Hippocampal formation (tissue), 2 donors: ENCODE results near the gene TNFSF15.

Source experiments
- DNase-seq, 2 donors: peaks; one replicate each; lab custom pipeline; 2025; lab: John Stamatoyannopoulos, UW

TNFSF15 gene

DNA sequence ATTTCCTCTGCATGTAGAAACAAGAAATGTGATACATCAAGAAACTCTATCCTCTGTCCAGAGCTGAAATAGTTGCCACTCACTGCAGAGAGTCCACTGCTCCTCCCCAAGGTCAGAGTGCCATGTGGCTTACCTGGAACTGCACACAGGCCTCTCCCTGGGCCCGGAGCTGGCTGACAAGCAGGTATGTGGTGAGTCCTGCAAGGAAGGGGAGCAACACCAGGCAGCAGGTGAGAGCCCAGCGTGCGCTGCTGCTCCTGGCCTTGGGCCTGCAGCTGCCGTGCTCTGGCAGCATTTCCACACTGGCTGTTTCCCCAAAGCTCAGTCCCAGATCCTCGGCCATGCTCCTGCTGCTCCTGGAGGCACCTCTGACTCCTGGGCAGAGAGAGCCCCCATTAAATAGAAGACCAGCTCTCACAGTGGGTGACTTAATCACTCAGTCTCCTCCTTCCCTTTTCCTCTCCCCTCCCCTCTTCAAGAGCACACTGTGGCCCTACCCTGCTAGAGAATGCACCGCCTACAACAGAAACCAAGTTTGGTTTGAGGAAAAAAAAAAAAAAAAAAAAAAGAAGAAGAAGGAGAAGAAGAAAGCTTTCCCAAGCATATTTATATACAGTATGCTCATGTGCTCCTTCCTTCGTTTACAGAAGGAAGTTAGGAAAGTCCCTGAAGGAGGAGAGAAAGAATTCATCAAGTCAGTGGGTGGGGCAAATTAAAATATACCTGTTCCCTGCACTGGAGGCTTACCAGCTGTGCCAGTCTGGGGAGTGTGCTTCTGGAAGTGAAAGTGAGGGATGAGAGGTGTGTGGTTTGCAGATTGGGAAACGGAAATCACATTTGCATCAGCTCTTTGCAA lies at the start of gene TNFSF15:
Gene TNFSF15, minus strand, starts transcription at position 370 of the 856 bp plus-strand sequence. Its CDS starts 27 bp downstream, at position 343.
- no peak for DNase-seq

DNA sequence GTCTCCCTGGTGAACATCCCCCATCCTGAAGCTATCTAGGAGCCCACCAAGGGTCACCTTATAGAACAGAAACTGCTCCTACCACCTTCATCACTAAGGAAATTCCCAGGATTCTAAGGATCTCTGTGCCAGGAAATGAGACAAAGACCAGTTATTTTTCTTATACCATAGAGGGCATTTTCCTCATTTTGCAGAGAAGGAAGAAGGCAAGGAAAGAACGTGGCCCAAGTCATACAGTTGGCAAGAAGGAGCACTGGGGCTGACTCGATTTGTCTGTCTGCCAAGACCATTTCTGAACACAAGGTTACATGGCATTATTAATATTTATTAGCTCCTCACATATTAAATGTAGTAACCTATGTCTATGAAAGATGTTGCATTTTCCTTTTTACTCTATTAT lies 49.6 kb upstream of the TNFSF15 start:
- DNase-seq: no peak

DNA sequence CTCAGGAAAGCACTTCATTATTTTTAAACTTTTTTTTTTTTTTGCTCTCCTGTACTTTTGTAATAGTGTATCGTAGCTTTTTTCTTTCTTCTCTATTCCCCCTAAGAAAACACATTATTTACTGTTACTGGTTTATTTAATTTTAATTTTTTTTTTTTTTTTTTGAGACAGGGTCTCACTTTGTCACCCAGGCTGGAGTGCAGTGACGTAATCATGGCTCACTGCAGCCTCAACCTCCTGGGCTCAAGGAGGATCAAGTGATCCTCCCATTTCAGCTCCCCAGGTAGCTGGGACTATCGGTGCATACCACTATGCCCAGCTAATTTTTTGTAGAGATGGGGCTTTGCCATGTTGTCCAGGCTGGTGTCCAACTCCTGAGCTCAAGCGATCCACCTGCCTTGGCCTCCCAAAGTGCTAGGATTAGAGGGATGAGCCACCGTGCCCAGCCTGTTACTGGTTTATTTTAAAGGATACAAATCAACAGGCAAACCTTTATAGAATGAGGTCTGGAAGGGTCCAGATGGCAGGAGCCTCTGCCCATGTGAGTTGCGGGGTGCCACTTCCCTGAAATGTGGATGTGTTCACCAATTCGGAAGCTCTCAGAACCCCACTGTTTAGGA lies 49.0 kb upstream of the TNFSF15 start:
- no peak for DNase-seq

DNA sequence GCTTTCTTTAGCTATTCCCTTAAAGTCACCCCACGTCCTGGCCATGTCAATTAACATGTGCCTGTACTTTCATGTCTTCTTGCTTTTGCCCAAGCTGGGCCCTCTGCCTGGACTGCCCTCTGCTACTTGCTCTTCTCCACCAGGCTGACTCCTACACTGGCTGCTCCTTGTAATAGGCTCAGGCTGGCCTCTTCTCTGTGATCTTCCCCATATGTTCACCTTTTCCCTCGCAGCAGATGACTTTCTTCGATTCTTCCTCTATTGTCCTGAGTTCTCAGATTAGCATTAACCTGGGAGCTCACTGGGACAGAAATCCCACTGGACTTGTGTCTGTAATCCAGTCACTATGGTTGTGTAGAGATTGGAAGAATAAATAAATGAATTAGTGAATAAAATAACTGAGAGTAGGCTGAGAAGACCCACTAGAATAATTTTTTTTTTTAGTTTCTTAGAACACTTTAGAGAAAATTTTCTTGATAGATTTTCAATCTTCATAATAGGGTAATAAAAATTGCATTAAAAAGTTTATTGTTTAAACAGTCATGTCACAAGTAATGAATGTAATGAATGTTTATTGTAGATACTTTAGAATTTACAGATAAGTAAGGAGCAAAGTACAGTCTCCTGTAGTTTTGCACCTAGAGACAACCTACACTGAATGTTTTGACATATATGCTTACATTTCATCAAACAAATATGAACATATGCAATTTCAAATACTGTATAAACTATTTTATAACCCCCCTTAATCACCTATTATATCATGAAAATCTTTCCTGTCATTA lies 47.4 kb upstream of the TNFSF15 start:
- no peak for DNase-seq

DNA sequence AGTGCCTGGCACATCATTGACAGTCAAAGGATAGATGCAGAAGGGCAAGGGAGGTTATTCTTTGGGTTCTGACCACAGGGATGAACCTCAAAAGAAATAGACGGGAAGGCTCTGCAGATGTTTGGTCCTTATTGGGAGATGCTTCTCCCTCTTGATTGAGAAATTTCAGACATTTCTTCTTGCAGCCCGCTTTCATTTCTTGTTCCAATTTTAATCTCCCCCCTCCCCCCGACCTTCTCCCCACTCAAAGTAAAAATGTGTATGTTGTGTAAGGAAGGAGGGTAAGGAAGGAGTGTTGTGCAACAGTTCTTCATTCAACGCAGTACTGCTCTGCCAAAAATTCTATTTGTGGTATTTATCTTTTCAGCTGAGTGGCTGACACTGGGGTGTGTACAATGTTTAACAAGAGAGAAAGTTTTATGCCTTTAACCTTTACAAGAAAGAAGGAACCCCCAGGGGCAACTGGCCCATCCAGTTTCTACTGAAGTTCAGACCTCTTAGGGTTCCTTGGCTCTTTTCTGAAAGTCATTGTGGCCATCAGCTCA lies 46.3 kb upstream of the TNFSF15 start:
- no peak for DNase-seq

DNA sequence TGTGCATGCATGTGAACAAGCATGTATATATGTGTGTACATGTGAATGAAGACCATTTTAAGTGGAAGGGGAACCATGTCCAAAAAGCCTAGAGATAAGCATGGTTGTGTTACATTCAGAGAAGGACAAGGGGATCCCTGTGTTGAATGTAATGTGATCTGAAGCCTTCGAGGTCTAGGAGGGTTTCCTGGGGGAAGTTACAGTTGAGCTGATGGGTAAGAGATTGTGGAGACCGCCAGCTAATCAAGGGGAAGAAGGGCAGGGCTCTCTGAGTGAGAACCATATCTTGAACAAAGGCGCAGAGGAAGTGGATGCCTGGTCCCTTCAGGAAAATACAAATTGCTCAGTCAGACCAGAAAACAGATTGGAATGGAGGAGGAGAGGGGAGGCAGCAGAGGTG lies 45.5 kb upstream of the TNFSF15 start:
- no peak for DNase-seq

DNA sequence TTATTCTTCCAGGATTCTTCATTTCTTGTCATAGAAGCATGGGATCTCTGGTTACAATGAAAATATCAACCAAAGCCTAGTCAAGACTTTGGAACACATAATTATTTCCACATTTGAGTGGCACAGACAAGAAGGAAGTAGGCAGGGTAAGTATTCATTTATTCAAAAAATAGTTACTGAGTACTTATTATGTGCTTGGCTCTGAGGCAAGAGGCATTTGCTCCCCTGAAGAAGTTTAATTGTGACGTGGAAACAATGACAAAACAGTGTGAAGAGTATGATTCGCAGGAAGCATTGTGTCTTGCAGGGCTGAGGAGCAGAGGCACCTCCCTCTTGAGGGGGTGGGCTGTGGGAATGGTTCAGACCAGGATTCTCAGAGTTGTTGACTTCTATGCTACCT lies 45.0 kb upstream of the TNFSF15 start:
- DNase-seq: no peak

DNA sequence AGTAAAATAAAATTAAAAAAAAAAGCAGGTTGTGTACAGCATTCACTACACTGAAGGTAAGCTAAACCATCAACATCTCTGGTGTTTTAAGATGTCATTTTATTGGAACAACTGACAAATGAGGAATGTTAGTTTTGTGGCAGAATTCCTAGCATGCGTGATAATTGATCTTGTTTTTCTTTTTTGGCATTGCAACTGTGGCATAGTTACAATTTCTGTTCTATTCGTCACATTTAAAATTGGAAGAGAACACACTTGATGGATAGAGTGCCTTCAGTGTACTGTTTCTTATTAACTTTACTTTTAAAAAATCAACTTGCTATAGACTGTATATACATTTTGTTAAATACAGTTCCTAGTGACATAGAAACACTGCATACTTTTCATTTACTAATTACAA lies 43.6 kb upstream of the TNFSF15 start:
- DNase-seq: no peak

DNA sequence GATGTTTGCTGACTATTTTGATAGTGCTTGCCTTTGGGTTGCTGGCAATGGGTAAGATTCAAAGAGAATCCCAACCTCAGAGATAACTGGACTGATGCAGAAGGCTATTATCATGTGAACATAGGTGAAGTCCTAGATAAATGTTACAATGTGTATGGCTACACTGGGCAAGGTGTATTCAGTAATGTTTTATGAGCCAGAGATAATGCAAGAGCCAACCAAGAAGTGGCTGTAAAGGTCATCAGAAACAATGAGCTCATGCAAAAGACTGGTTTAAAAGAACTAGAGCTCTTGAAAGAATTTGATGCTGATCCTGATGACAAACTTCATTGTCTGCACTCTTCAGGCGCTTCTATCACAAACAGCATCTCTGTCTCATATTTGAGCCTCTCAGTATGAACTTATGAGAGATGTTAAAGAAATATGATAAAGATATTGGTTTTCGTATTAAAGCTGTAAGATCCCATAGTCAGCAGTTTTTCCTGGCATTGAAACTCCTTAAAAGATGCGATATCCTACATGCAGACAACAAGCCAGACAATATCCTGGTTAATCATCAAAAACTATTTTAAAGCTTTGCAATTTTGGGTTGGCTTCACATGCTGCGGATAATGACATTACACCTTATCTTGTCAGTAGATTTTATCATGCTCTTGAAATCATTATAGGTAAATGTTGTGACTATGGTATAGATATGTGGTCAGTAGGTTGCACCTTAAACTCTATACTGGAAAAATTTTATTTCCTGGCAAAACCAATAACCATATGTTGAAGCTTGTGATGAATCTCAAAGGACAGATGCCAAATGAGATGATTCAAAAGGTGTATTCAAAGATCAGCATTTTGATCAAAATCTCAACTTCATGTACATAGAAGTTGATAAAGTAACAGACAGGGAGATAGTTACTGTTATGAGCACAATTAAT lies 41.9 kb upstream of the TNFSF15 start:
- no peak for DNase-seq

DNA sequence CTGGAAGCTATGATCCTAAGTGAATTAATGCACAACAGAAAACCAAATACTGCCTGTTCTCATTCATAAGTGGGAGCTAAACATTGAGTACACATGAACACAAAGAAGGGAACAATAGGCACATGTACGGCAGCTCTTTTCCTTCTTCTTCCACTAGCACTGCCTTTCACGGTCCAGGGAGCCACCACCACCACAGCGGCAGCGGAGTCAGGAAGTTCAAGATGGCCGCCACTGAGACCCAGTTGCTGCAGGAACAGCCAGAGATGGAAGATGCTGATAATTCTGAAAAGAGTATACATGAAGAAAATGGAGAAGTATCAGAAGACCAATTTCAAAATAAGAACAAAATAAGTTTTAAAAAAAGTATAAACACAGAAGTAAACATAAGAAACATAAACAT lies 39.5 kb upstream of the TNFSF15 start:
- DNase-seq: no peak

DNA sequence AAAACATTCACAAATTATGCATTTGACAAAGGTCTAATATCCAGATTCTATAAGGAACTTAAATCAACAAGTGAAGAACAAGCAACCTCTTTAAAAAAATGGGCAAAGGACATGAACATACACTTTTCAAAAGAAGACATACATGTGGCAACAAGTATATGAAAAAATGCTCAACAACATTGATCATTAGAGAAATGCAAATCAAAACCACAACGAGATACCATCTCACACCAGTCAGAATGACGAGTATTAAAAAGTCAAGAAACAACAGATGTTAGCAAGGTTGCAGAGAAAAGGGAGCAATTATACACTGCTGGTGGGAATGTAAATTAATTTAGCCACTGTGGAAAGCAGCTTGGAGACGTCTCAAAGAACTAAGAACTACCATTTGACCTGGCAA lies 38.9 kb upstream of the TNFSF15 start:
- no peak for DNase-seq

DNA sequence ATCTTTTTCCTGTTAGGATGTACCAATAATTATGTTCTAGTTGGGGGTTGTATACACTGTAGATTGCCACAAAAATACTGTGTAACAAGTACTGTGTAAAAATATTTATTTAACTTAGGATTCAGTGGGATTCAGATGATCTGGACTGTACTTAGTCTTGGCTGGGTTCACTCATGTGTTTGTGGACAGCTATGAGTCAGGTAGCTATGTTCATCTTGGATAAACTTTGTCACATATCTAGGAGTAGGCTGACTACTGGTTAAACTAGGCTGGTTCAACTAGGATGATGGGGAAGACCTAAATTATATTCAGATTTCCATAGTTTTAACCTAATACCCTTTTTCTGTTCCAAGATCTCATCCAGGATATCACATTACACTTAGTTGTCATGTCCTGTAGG lies 32.1 kb upstream of the TNFSF15 start:
- no peak for DNase-seq

DNA sequence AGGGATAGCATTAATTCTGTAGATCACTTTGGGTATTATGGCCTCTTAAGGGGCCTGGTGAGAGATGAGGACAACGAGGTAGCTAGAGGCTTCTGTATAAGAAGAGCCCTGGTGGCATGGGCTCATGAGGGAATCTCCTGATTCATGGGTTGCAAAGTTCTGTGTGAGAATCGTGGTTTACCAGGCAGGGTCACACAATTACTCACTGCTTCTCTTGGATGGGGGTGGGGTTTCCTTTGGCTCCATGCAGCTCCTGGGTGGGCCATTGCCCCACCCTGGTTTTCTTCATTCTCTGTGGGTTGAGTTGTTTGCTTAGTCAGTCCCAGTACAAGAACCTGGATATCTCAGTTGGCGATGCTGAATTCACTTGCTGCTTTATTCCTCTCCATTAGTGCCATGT lies 30.9 kb upstream of the TNFSF15 start:
- DNase-seq: no peak

DNA sequence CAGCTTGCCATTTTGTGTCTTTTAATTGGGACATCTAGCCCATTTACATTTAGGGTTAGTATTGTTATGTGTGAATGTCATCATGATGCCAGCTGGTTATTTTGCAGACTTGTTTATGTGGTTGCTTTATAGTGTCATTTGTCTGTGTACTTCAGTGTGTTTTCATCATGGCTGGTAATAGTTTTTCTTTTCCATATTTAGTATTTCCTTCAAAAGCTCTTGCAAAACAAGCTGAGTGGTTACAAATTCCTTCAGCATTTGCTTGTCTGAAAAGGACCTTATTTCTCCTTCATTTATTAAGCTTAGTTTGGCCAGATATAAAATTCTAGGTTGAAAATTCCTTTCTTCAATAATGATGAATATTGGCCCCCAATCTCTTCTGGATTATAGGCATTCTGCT lies 28.5 kb upstream of the TNFSF15 start:
- no peak for DNase-seq

DNA sequence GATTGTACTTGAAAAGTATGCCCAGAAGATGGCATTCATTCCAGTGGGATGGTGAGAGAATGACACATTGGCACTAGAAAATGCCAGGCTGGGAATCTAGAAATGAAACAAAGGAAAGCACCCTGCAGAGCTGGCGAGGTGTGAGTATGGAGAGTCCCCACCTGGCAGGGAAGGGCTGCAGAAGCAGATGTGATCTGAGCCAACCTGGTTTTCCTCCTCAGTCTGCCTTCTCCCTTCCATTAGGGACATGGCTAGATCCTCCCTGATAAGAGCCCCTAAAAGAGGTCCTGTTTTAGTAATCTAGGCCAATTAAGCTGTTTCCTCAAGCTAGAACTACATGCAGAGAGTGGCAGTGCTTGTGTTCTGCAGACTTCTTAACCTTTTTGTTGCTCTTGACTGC lies 24.7 kb upstream of the TNFSF15 start:
- DNase-seq: no peak

DNA sequence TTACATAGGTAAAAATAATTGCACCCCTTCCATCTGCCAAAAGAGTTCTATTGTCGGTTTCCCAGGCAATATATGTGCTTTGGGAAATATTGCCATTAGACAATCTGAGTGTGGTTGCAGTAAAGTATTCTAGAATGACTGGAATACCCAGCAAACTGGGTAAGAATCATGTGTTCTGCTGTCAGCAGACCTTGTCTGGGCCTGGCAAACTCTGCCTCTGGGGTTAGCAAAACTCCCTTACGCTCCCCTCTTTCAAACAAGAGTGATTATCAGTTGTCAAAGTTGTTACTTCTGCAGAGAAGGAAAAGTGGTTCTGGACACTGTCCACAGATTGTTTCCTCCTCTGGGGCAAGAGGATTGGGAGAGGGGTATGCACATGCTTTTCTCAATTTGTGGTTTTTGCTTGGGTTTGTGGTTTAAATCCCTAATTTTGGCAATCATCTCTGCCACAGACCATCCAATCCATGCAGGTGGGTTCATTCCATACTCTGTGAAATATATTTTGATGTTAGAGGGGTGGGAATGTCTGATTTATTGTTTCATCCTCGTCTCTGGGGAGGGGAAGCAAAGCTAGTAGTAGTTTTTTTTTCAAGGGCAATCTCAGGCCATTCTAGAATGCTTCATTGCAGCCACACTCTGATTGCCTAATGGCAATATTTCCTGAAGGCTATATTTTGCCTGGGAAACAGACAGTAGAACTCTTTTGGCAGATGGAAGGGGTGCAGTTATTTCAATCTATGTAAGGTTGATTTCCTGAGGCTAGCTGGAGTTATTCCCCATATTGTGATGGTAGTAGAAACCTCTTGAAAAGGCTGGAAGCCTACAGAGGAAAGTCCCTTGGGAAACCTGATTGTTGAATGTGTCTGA lies 24.0 kb upstream of the TNFSF15 start:
- no peak for DNase-seq

DNA sequence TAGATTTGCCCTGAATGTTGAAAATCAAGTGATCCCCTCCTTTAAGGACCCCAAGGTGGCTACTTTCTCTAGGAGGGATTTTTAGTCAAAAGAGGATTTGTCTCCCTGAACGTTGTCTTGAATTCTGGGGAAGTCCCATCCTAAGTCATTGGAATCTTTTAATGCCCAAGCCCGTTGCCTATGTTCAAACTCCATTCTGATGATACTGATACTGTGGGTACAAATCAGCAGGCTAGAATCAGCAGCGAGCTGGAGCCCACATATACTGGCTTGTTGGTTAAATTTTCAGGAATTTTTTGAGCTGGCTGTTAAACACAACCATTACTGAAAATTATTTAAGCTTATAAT lies 22.4 kb upstream of the TNFSF15 start:
- DNase-seq: no peak

DNA sequence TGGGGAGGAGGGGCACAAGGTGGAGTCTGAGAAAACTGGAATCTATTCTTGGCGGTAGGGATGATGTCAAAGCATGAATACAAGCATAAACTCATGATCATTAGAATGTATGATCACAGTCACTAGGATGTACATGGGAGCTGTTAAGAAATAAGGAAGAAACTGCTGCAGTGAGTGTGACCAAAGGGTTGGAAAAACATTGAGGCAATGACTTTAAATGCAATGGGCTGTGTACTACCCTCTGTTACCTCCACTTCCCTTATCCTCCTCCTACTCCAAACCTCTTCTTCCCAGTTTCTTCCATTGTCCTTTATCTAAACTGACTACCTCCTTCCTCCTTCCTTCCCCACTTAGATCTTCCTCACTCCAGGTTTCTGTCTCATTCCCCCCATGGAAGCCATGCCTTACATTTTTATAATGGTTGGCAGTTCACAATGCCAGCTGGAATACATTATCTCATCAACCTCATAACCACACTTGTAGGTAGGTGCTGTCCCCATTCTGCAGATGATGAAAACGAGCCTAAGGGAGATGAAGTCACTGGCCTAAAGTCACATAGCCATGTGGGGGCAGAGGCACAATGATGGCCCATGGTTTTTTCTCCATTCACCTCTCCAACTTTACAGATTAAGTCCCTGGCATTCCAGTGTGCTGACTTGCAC lies 21.9 kb upstream of the TNFSF15 start:
- DNase-seq: no peak

DNA sequence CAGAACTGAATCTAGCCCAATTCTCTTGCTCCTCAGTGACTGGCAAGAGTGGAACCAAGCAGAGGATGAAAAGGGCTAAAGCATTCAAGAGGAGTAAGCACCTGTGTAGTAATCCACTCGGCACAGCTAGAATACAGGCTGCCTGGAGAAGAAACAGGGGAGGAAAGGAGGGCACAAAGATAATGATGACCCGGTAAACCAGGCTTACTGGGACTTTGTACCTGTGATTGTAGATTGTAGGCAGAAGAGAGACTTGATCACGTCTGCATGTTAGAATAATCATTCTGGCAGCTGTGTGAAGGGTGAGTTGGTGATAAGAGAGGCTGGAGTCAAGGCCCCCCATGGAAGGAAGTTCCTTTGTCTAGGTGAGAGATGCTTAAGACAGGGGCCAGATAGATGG lies 20.6 kb upstream of the TNFSF15 start:
- DNase-seq: no peak
